Psoas muscle (tissue), 8 donors: Measurements from ENCODE around the gene SYT11. TPM values are rescaled to one million over a fixed set of nuclear protein-coding genes. Genes with fewer than 3 reads are reported as not detected.

Experiments
- ATAC-seq, 4 donors: fragments of 200-7000 bp; cut with Tn5 transposase; one replicate each; pipeline ENCODE4 v1.9.1; 2020; ENCODE audit warnings: moderate library complexity in 3 of 4, mild to moderate bottlenecking in 2 of 4
- DNase-seq, 2 donors: peaks; one replicate each; pipeline ENCODE4 v3.0.0-alpha.2; 2020
- H3K27ac ChIP-seq: fragments of 200-600 bp; one replicate; pipeline ENCODE4 v1.8.0; 2022
- H3K27me3 ChIP-seq, 3 donors: fragments of 200-600 bp in 1 of 3; one replicate each; pipeline versions ENCODE4 v1.6.1 to v1.8.0; 2013 to 2022; ENCODE audit warnings: low read length in 2 of 3, mild to moderate bottlenecking in 2 of 3, moderate library complexity in 1 of 3; ENCODE audit not compliant: insufficient read depth in 3 of 3
- H3K36me3 ChIP-seq, 2 donors: fragments of 200-600 bp in 1 of 2; one replicate each; pipeline versions ENCODE4 v1.6.1 to v1.8.0; 2013 to 2022; ENCODE audit warnings: low read depth in 1 of 2, mild to moderate bottlenecking in 1 of 2, moderate library complexity in 1 of 2; ENCODE audit not compliant: insufficient read depth in 1 of 2
- H3K4me1 ChIP-seq: fragments of 200-600 bp; one replicate; pipeline ENCODE4 v1.8.0; 2022
- H3K4me3 ChIP-seq: fragments of 200-600 bp; one replicate; pipeline ENCODE4 v1.8.0; 2022; ENCODE audit warnings: mild to moderate bottlenecking
- H3K9me3 ChIP-seq: fragments of 200-600 bp; one replicate; pipeline ENCODE4 v1.8.0; 2022
- CTCF ChIP-seq: fragments of 200-600 bp; IDR thresholded peaks from one replicate; pipeline ENCODE4 v1.8.0; 2022; ENCODE audit warnings: antibody characterized with exemption
- WGBS, 3 donors: extraction: QIAGEN DNeasy Blood & Tissue Kit; methylation state at CpG; one replicate each; pipeline versions ENCODE4 v1.1.6 to v1.1.7; 2013; 5-methylcytosine and 5-hydroxymethylcytosine counted together
- intact Hi-C, 2 donors: fragments of 100-400 bp; cut with DNase I; formaldehyde crosslinking; loops; one replicate each; pipeline versions ENCODE4 v1.11.0 to v1.14.2; 2022
- polyA plus RNA-seq, 3 donors: library from polyadenylated mRNA; stranded (reverse); fragments of 200-250 nt; gene quantifications; one replicate each; pipeline ENCODE4 v1.2.3, GENCODE V29; 2013
- total RNA-seq, 4 donors: library from RNA; stranded (reverse); fragmentation: NEBNext Ultra II Directional in 2 of 4; extraction: Animal tissue kit (Norgen Biotek cat#: 25700) in 2 of 4; gene quantifications; one replicate each; pipeline versions ENCODE4 v1.2.1 to v1.2.4, GENCODE V29; 2021 to 2023
- donor health status: healthy with polysubstance abuse.
- donor health status: DM: no; HTN: no; CAD: no; lungs with moderate emphysema.
- donor health status: Bipolar disorder and iron deficiency.
- donor health status: healthy.
- donor health status: DM: yes; HTN: yes; CAD: no.
- donor health status: DM: no; HTN: no; CAD: no.
- donor health status: DM: no; HTN: no; CAD: no.
- donor health status: DM: yes; HTN: yes; CAD: no.

Gene SYT11
- total and polyA plus RNA-seq, 7 donors: 1.5 to 5.0 (median 3.0) TPM

- intact Hi-C loops: loop anchor here in 1 of 2 donors (5.0 kb wide), 1 partner anchor 57 kb away; the partner anchor contains the start of genes GON4L and SYT11
- no peaks in the 10 kb centered on the region for H3K27me3 ChIP-seq
- DNase-seq (no peak), ATAC-seq (no peak)
- H3K4me1 ChIP-seq: peaks cover 12% of the 10 kb centered on the region
- WGBS, 3 donors: 65 to 74% (median 67%) methylated on average over 6 of the region's 6 CpGs
- no peak overlapping the region for H3K4me3 ChIP-seq
- no peak overlapping the region for H3K27ac ChIP-seq
- peaks cover 18 to 86% of the 10 kb centered on the region in 2 donors for H3K36me3 ChIP-seq
- TF ChIP-seq CTCF: no peak
- H3K9me3 ChIP-seq: no peaks in the 10 kb centered on the region
Observed at GRCh38 chr1:155913969-155914757, 54.8 kb downstream of the SYT11 start.

GRCh38 chr1:155918660-155919059, 59.3 kb downstream of the SYT11 start:
- H3K36me3 ChIP-seq: peaks cover 29 to 99% of the 10 kb centered on the region in 2 donors
- intact Hi-C loops: no loop called here
- 55 to 63% (median 59%) methylated on average over 3 of the region's 3 CpGs for WGBS, 3 donors
- H3K27ac ChIP-seq: no peak overlapping the region
- TF ChIP-seq CTCF: no peak
- H3K9me3 ChIP-seq: no peaks in the 10 kb centered on the region
- H3K27me3 ChIP-seq: no peaks in the 10 kb centered on the region
- DNase-seq (no peak), ATAC-seq (no peak)
- H3K4me1 ChIP-seq: no peaks in the 10 kb centered on the region
- H3K4me3 ChIP-seq: no peak overlapping the region

GRCh38 chr1:155919801-155920200, 60.4 kb downstream of the SYT11 start:
- no peaks in the 10 kb centered on the region for H3K4me1 ChIP-seq
- intact Hi-C loops: loop anchor here in 1 of 2 donors (10.0 kb wide), 2 partner anchors 145 to 255 kb away; no protein-coding TSS in a partner anchor
- DNase-seq (no peak), ATAC-seq (no peak)
- H3K27ac ChIP-seq: no peak overlapping the region
- H3K27me3 ChIP-seq: no peaks in the 10 kb centered on the region
- no peaks in the 10 kb centered on the region for H3K9me3 ChIP-seq
- TF ChIP-seq CTCF: no peak
- H3K36me3 ChIP-seq: peaks cover 25 to 99% of the 10 kb centered on the region in 2 donors
- no peak overlapping the region for H3K4me3 ChIP-seq
- 97 to 100% (median 98%) methylated on average over 2 of the region's 2 CpGs for WGBS, 3 donors

GRCh38 chr1:155920717-155921116, 61.4 kb downstream of the SYT11 start:
- DNase-seq (no peak), ATAC-seq (no peak)
- H3K4me1 ChIP-seq: no peaks in the 10 kb centered on the region
- no peak overlapping the region for H3K27ac ChIP-seq
- no peaks in the 10 kb centered on the region for H3K9me3 ChIP-seq
- peaks cover 30 to 99% of the 10 kb centered on the region in 2 donors for H3K36me3 ChIP-seq
- intact Hi-C loops: loop anchor here in 1 of 2 donors (10.0 kb wide), 2 partner anchors 146 to 256 kb away; no protein-coding TSS in a partner anchor
- 89 to 95% (median 94%) methylated on average over 3 of the region's 3 CpGs for WGBS, 3 donors
- no peak overlapping the region for H3K4me3 ChIP-seq
- H3K27me3 ChIP-seq: no peaks in the 10 kb centered on the region
- no peak for TF ChIP-seq CTCF
